CD4-positive, alpha-beta T cell treated with Interleukin-2 at 100 ng/mL for 4 hours (primary cell): ENCODE measurements around the gene TLX1.
A peak's percentile ranks its signal among the peaks of the same experiment; 100 is the strongest.
"Not testable (repeated sequence)": the region's sequence is repeated elsewhere in the genome, so short reads cannot be mapped to it uniquely, and the experiment has no call there.

Experiments used
- DNase-seq: peaks from one replicate; pipeline ENCODE4 v3.0.0-alpha.2; 2020; ENCODE audit warnings: low spot score

The TLX1 gene

GRCh38 chr10:101152316-101152715, 21.2 kb downstream of the TLX1 start:
- no peak for DNase-seq

- DNase-seq, result not testable (repeated sequence)
Measured at GRCh38 chr10:101154506-101154905, 23.4 kb downstream of the TLX1 start.

GRCh38 chr10:101155896-101156295, 24.8 kb downstream of the TLX1 start:
- no peak for DNase-seq

DNA sequence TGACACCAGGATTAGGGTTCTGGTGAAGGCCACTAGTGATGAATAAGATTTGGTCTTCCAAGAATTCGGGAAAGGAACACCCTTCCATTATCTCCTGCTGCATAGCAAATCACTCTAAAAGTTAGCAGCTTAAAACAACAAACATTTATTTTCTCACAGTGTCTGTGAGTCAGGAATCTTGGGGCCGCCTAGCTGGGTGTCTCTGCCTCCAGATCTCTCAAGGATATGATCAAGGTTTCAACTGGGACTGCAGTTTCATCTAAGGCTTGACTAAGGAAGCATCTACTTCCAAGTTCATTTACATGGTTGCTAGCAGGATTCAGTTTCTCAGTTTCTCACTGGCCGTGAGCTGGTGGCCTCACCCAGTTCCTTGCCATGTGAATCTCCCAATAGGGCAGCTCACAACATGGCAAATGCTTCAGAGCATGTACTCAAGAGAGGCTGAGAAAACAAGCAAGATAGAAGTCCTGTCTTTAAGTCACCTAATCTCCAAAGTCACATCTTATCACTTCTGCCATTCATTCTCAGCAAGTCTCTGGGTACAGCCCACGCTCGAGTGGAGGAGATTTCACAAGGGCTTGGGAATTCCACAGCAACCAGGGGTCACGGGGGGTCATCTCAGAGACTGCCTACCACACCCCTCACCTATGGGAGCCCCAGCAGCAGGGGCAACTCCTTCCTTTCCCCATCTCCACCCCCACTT, 26.8 kb downstream of the TLX1 start:
- DNase-seq, result no peak

- no peak for DNase-seq
Measured at GRCh38 chr10:101158459-101159058, 27.5 kb downstream of the TLX1 start.

- peak; percentile 73 for DNase-seq
Measured at GRCh38 chr10:101161494-101162299, 30.6 kb downstream of the TLX1 start.

- no peak for DNase-seq
Measured at GRCh38 chr10:101162677-101163076, 31.6 kb downstream of the TLX1 start.

- DNase-seq, result no peak
Measured at GRCh38 chr10:101164020-101164419, 32.9 kb downstream of the TLX1 start.

DNA sequence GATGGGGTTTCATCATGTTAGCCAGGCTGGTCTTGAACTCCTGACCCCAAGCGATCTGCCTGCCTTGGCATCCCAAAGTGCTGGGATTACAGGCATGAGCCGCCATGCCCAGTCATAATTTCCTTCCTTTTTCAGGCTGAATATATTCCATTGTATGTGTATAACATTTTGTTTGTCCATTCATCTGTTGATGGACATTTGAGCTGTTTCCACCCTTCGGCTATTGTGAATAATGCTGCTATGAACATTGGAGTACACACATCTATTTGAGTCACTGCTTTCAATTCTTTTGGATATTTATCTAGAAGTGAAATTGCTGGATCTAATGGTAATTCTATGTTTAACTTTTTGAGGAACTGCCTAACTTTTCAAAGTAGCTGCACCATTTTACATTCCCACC, 34.6 kb downstream of the TLX1 start:
- no peak for DNase-seq

- no peak for DNase-seq
Measured at GRCh38 chr10:101166430-101166829, 35.3 kb downstream of the TLX1 start.

DNA sequence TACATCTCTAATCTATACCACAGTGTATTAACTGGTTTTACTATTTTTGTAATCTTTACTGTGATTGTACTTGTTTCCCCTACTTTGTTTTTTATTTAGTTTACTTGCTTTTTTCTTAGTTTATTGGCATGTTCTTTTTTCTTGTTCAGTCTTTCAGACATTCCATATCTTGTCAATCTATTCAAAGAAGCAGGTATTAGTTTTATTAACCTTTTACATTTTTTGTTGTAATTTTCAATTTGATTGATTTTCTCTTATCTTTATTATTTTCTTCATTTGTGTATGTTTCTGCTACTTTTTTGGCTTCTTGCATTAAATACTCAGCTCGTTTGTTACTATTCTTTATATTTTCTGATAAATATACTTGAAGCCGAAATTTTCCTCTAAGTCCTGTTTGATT, 41.6 kb downstream of the TLX1 start:
- no peak for DNase-seq

DNA sequence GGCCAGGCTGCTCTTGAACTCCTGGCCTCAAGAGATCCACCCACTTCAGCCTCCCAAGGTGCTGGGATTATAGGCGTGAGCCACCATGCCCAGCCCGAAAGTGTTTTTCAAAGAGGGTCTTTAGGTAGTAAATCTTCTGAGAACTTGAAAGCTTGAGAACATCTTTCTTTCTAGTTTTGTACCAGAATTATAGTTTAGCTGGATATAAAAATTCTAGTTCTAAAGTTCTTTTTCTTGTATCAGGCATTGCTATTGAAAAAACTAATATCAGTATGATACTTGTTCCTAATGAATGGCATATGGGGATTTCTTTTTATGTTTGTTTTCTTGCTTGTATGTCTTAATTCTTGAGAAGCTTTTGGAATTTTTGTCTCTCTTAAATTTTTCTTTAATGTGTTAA, 43.2 kb downstream of the TLX1 start:
- no peak for DNase-seq

DNA sequence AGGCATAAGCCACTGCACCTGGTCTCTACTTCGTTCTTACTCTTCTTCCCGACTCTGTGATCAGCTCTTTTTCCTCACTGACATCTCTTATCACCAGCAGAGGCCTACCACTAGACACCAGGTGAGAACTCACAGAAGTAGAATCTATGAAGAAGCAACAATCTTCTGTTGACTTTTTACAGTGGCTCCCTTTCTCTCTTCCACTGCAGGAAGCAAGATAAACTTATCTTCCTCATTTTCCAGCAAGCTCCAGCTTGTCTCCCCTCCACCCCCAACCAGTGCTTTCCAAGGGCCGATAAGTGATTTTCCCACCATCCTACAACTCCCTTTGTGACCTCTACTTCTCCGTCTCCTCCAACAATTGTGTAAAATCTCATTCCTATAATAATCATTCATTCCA, 45.5 kb downstream of the TLX1 start:
- no peak for DNase-seq

- DNase-seq, result no peak
Measured at GRCh38 chr10:101182936-101183335, 51.8 kb downstream of the TLX1 start.

- no peak for DNase-seq
Measured at GRCh38 chr10:101183458-101184183, 52.5 kb downstream of the TLX1 start.
